Smooth muscle cell (in vitro differentiated cells): ENCODE results near the gene MSI1. TPM values are rescaled to one million over a fixed set of nuclear protein-coding genes. Genes with fewer than 3 reads are reported as not detected.
A peak's percentile ranks its signal among the peaks of the same experiment; 100 is the strongest.

Experiments
- DNase-seq: peaks from one replicate; lab custom pipeline; 2025; ENCODE audit not compliant: unreplicated experiment; lab: John Stamatoyannopoulos, UW
- H2AFZ ChIP-seq: fragments of 200-600 bp; sonication (generic); 2 replicates; pipeline ENCODE4 v1.6.0; 2016; ENCODE audit warnings: antibody characterized with exemption, low read depth, mild to moderate bottlenecking
- H3F3A ChIP-seq: fragments of 200-600 bp; sonication (generic); 2 replicates; pipeline ENCODE4 v1.6.0; 2017; ENCODE audit warnings: antibody characterized with exemption, low read depth
- H3K27ac ChIP-seq: fragments of 200-600 bp; sonication (generic); 2 replicates; pipeline ENCODE4 v1.5.1; 2016; ENCODE audit warnings: low read depth, mild to moderate bottlenecking
- H3K27me3 ChIP-seq: fragments of 200-600 bp; sonication (generic); 2 replicates; pipeline ENCODE4 v1.6.1; 2016; ENCODE audit warnings: low read depth, mild to moderate bottlenecking
- H3K36me3 ChIP-seq: fragments of 200-600 bp; sonication (generic); 2 replicates; pipeline ENCODE4 v1.5.1; 2016; ENCODE audit warnings: low read depth
- H3K4me1 ChIP-seq: fragments of 200-600 bp; sonication (generic); 2 replicates; pipeline ENCODE4 v1.5.1; 2016; ENCODE audit warnings: low read depth
- H3K4me2 ChIP-seq: fragments of 200-600 bp; sonication (generic); 2 replicates; pipeline ENCODE4 v1.6.0; 2016; ENCODE audit warnings: mild to moderate bottlenecking
- H3K4me3 ChIP-seq: fragments of 200-600 bp; sonication (generic); 2 replicates; pipeline ENCODE4 v1.5.1; 2016; ENCODE audit warnings: mild to moderate bottlenecking
- H3K79me2 ChIP-seq: fragments of 200-600 bp; sonication (generic); 2 replicates; pipeline ENCODE4 v1.6.0; 2016; ENCODE audit warnings: low read depth, mild to moderate bottlenecking
- H3K9ac ChIP-seq: fragments of 200-600 bp; sonication (generic); 2 replicates; pipeline ENCODE4 v1.6.0; 2016; ENCODE audit warnings: low read depth
- H3K9me3 ChIP-seq: fragments of 200-600 bp; sonication (generic); replicated peaks from 2 replicates; pipeline ENCODE4 v1.5.1; 2016; ENCODE audit warnings: low read depth
- H4K20me1 ChIP-seq: fragments of 200-600 bp; sonication (generic); 2 replicates; pipeline ENCODE4 v1.6.0; 2016; ENCODE audit warnings: low read depth
- CTCF ChIP-seq: fragments of 200-600 bp; sonication (generic); IDR thresholded peaks from 2 replicates; pipeline ENCODE4 v1.5.1; 2017; ENCODE audit warnings: borderline replicate concordance, mild to moderate bottlenecking, antibody characterized with exemption; ENCODE audit not compliant: insufficient read depth, poor library complexity, severe bottlenecking
- WGBS: methylation state at CpG from one replicate; pipeline ENCODE4 v1.1.7; 2016; ENCODE audit warnings: low lambda C conversion rate; 5-methylcytosine and 5-hydroxymethylcytosine counted together
- polyA plus RNA-seq: library from polyadenylated mRNA; unstranded; fragments of >200 nt; fragmentation: Nextera tagmentation; extraction: Ambion mirVana; gene quantifications from 2 replicates; pipeline ENCODE4 v1.2.1, GENCODE V29; 2016
- total RNA-seq: library from RNA; depleted of rRNA; stranded (reverse); fragments of >200 nt; gene quantifications from 2 replicates; pipeline ENCODE4 v1.2.3, GENCODE V29; 2014

Gene MSI1
- total and polyA plus RNA-seq, 2 experiments from 2014 or later = 1.3 to 6.8 TPM

GRCh38 chr12:120363274-120363855 lies 5.6 kb downstream of the MSI1 start:
- no peaks in the 10 kb centered on the region for H3K27me3 ChIP-seq

GRCh38 chr12:120362516-120363273 lies 6.3 kb downstream of the MSI1 start:
- 92% methylated on average over 14 of the region's 14 CpGs for WGBS
- DNase-seq = no peak
- Histone ChIP-seq H4K20me1 (no peaks in the 10 kb centered on the region), H3K4me1 (peaks cover 46% of the 10 kb centered on the region), H3K27me3 (no peaks in the 10 kb centered on the region), H3K9ac (peak overlapping the region; percentile 96), H3K79me2 (no peaks in the 10 kb centered on the region), H3K4me3 (no peak overlapping the region), H3K36me3 (no peaks in the 10 kb centered on the region), H3K9me3 (no peaks in the 10 kb centered on the region), H3F3A (peaks cover 6% of the 10 kb centered on the region), H3K27ac (peak overlapping the region; percentile 82), H2AFZ (no peak overlapping the region), H3K4me2 (no peak overlapping the region)
- TF ChIP-seq CTCF = no peak

More at GRCh38 chr12:120363274-120363855, 5.6 kb downstream of the MSI1 start:
- no peak for TF ChIP-seq CTCF
- H3K4me3 ChIP-seq = no peak overlapping the region
- peaks cover 6% of the 10 kb centered on the region for H3F3A ChIP-seq
- no peaks in the 10 kb centered on the region for H3K79me2 ChIP-seq
- H3K4me2 ChIP-seq = no peak overlapping the region
- H3K9ac ChIP-seq = no peak overlapping the region
- 86% methylated on average over 8 of the region's 9 CpGs for WGBS
- H3K36me3 ChIP-seq = no peaks in the 10 kb centered on the region
- DNase-seq = no peak
- peaks cover 46% of the 10 kb centered on the region for H3K4me1 ChIP-seq
- no peak overlapping the region for H3K27ac ChIP-seq
- H4K20me1 ChIP-seq = no peaks in the 10 kb centered on the region
- H3K9me3 ChIP-seq = no peaks in the 10 kb centered on the region
- H2AFZ ChIP-seq = no peak overlapping the region

- H2AFZ ChIP-seq = peak overlapping the region; percentile 81
- no peaks in the 10 kb centered on the region for H3K36me3 ChIP-seq
- peaks cover 6% of the 10 kb centered on the region for H3F3A ChIP-seq
- H4K20me1 ChIP-seq = no peaks in the 10 kb centered on the region
- DNase-seq = peak; percentile 44
- no peaks in the 10 kb centered on the region for H3K9me3 ChIP-seq
- H3K4me1 ChIP-seq = peaks cover 42% of the 10 kb centered on the region
- H3K27ac ChIP-seq = peak overlapping the region; percentile 82
- no peak for TF ChIP-seq CTCF
- peak overlapping the region; percentile 87 for H3K4me2 ChIP-seq
- no peaks in the 10 kb centered on the region for H3K79me2 ChIP-seq
- peak overlapping the region; percentile 96 for H3K9ac ChIP-seq
- no peaks in the 10 kb centered on the region for H3K27me3 ChIP-seq
- WGBS = 7% methylated on average over 29 of the region's 56 CpGs
- H3K4me3 ChIP-seq = peak overlapping the region; percentile 52
Observed at GRCh38 chr12:120361506-120362208, 7.3 kb downstream of the MSI1 start.
